Measurements from ENCODE around the gene STRADA. TPM values are rescaled to one million over a fixed set of nuclear protein-coding genes. Genes with fewer than 3 reads are reported as not detected.

Gene STRADA
- total and polyA plus RNA-seq, 2 donors (not counting 3 experiments of a cell fraction or from before 2014, with no cell fraction given), result 47.0 to 53.6 TPM

DNA sequence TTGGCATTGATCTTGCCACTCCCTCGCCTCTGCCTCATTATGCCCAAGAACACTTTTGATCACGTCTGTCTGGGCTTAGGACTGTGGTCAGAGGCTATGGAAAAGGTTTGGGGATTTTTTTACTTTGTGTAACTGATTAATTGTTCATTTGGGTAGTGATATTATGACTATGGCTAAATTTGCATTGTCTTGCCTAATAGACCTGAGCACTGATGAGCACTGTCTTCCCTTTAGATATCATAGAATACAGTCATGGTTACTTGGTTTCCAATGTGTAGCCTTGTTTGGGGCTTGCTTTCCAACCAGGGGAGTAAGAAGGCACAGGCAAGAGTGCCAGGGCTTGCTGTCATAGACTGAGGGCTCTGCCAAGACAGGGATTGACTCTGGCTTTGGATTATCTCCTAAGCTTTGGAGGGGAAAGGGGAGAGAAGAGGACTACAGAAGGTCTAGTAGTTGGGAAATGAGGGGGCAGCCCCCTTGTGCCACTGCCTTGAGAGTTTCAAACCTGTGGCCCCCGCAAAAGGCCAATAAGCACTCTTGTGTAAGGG lies 55.4 kb downstream of the STRADA start:
- H2AFZ ChIP-seq (ENCODE audit: low read depth, low read length), result no peak overlapping the region
- H3K9ac ChIP-seq (replicated peaks; ENCODE audit: extremely low read depth, insufficient read depth, low read length), result no peak overlapping the region
- no peak overlapping the region for H3K27ac ChIP-seq (ENCODE audit: insufficient read depth, low read depth, low read length)
- no peaks in the 10 kb centered on the region for H3K27me3 ChIP-seq (ENCODE audit: control insufficient read depth in 2 of 2, insufficient read depth in 2 of 2, low read length in 2 of 2)
- dilution Hi-C loops (cut with MboI; ENCODE audit: extremely low pct_ligation_motif_present, low sequenced_read_pairs), result no loop called here
- BruUV-seq (replicated peaks), result no TSS peak
- H3K4me2 ChIP-seq (ENCODE audit: insufficient read depth, low read length), result no peak overlapping the region
- FAIRE-seq (no peak), DNase-seq (ENCODE audit: low read depth, low spot score) (no peak)
- intact Hi-C loops (cut with micrococcal nuclease), result no loop called here
- ChIA-PET POLR2A (no interaction called here), CTCF (no interaction called here)
- no peaks in the 10 kb centered on the region for H3K9me3 ChIP-seq (replicated peaks; ENCODE audit: control insufficient read depth, insufficient read depth, low read length)
- H3K9me1 ChIP-seq (replicated peaks; ENCODE audit: control insufficient read depth, extremely low read depth, insufficient read depth, low read length), result no peaks in the 10 kb centered on the region
- no peak overlapping the region for H3K4me3 ChIP-seq (replicated peaks in 1 of 3; ENCODE audit: insufficient read depth in 1 of 3, low read depth in 1 of 3, low read length in 3 of 3)
- no peaks in the 10 kb centered on the region for H4K20me1 ChIP-seq (replicated peaks; ENCODE audit: control insufficient read depth, extremely low read depth, insufficient read depth, low read length)
- TF ChIP-seq EZH2 (IDR thresholded peaks at IDR 0.05; ENCODE audit: borderline replicate concordance, low read depth, low read length, severe bottlenecking) (no peak), FOS (IDR thresholded peaks at IDR 0.05; ENCODE audit: borderline replicate concordance, insufficient read depth, low read length) (no peak), POLR2A (IDR thresholded peaks at IDR 0.05; ENCODE audit: low read depth, low read length) (no peak), JUN (IDR thresholded peaks at IDR 0.05; ENCODE audit: borderline replicate concordance, insufficient read depth, insufficient read length, low read depth) (no peak), GATA2 (IDR thresholded peaks at IDR 0.05; ENCODE audit: insufficient read depth, insufficient read length, low read depth, low read length) (no peak), POLR2AphosphoS5 (IDR thresholded peaks at IDR 0.05; ENCODE audit: insufficient read depth, low read depth, low read length) (no peak), MYC (IDR thresholded peaks at IDR 0.05; ENCODE audit: low read depth, low read length) (no peak)
- TF ChIP-seq, protein P1, sequence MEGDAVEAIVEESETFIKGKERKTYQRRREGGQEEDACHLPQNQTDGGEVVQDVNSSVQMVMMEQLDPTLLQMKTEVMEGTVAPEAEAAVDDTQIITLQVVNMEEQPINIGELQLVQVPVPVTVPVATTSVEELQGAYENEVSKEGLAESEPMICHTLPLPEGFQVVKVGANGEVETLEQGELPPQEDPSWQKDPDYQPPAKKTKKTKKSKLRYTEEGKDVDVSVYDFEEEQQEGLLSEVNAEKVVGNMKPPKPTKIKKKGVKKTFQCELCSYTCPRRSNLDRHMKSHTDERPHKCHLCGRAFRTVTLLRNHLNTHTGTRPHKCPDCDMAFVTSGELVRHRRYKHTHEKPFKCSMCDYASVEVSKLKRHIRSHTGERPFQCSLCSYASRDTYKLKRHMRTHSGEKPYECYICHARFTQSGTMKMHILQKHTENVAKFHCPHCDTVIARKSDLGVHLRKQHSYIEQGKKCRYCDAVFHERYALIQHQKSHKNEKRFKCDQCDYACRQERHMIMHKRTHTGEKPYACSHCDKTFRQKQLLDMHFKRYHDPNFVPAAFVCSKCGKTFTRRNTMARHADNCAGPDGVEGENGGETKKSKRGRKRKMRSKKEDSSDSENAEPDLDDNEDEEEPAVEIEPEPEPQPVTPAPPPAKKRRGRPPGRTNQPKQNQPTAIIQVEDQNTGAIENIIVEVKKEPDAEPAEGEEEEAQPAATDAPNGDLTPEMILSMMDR (IDR thresholded peaks at IDR 0.05; ENCODE audit: extremely low read depth in 1 of 2, insufficient read depth in 1 of 2, low read depth in 1 of 2, low read length in 2 of 2), result no peak
- TF ChIP-seq, protein P2, sequence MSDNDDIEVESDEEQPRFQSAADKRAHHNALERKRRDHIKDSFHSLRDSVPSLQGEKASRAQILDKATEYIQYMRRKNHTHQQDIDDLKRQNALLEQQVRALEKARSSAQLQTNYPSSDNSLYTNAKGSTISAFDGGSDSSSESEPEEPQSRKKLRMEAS (IDR thresholded peaks at IDR 0.05; ENCODE audit: insufficient read depth, insufficient read length), result no peak
- no peaks in the 10 kb centered on the region for H3K79me2 ChIP-seq (ENCODE audit: control insufficient read depth, insufficient read depth, low read length)
- peaks cover 13 to 53% of the 10 kb centered on the region in 2 experiments for H3K36me3 ChIP-seq (ENCODE audit: control insufficient read depth in 2 of 2, extremely low read depth in 1 of 2, insufficient read depth in 2 of 2, low read length in 2 of 2)
- peaks cover 6% of the 10 kb centered on the region for H3K4me1 ChIP-seq (ENCODE audit: control insufficient read depth, extremely low read depth, insufficient read depth, low read length)

Measured in endothelial cell of umbilical vein (primary cell).